Upper lobe of right lung (tissue), 1 donor: ENCODE data around the gene SIRT6. TPM values are rescaled to one million over a fixed set of nuclear protein-coding genes. Genes with fewer than 3 reads are reported as not detected.
"Not testable (repeated sequence)": the region's sequence is repeated elsewhere in the genome, so short reads cannot be mapped to it uniquely, and the experiment has no call there.

ENCODE experiments used
- ATAC-seq: fragments of 200-7000 bp; cut with Tn5 transposase; one replicate; pipeline ENCODE4 v1.9.1; 2020; ENCODE audit warnings: mild to moderate bottlenecking, moderate library complexity
- DNase-seq: peaks from one replicate; pipeline ENCODE4 v3.0.0-alpha.2; 2020
- H3K27ac ChIP-seq: fragments of 200-600 bp; one replicate; pipeline ENCODE4 v1.8.0; 2022
- H3K27me3 ChIP-seq: fragments of 200-600 bp; one replicate; pipeline ENCODE4 v1.8.0; 2022; ENCODE audit warnings: mild to moderate bottlenecking
- H3K36me3 ChIP-seq: fragments of 200-600 bp; one replicate; pipeline ENCODE4 v1.8.0; 2022
- H3K4me1 ChIP-seq: fragments of 200-600 bp; one replicate; pipeline ENCODE4 v1.8.0; 2022
- H3K4me3 ChIP-seq: fragments of 200-600 bp; one replicate; pipeline ENCODE4 v1.8.0; 2022; ENCODE audit warnings: mild to moderate bottlenecking
- H3K9me3 ChIP-seq: fragments of 200-600 bp; one replicate; pipeline ENCODE4 v1.8.0; 2022
- CTCF ChIP-seq: fragments of 200-600 bp; IDR thresholded peaks from one replicate; pipeline ENCODE4 v1.8.0; 2022; ENCODE audit warnings: antibody characterized with exemption
- intact Hi-C: fragments of 100-400 bp; cut with DNase I; formaldehyde crosslinking; loops from one replicate; pipeline ENCODE4 v1.11.0; 2022
- total RNA-seq: library from RNA; stranded (reverse); fragmentation: NEBNext Ultra II Directional; extraction: Animal tissue kit (Norgen Biotek cat#: 25700); gene quantifications from one replicate; pipeline ENCODE4 v1.2.1, GENCODE V29; 2021
- donor health status: DM: no; HTN: yes; CAD: no; lungs with severe emphysema.

SIRT6 gene
- total RNA-seq, 1 donor from 2014 or later = 20.3 TPM

- ATAC-seq = peak; percentile 99
- H3K27ac ChIP-seq = no peak overlapping the region
- H3K4me3 ChIP-seq = no peak overlapping the region
- intact Hi-C loops = no loop called here
- peak; percentile 80 for TF ChIP-seq CTCF
- DNase-seq = peak; percentile 92
- H3K4me1 ChIP-seq = no peaks in the 10 kb centered on the region
- H3K36me3 ChIP-seq = no peaks in the 10 kb centered on the region
- no peaks in the 10 kb centered on the region for H3K27me3 ChIP-seq
- H3K9me3 ChIP-seq = no peaks in the 10 kb centered on the region
Observed at GRCh38 chr19:4139614-4140236, 42.6 kb downstream of the SIRT6 start.

GRCh38 chr19:4138445-4138844 lies 43.9 kb downstream of the SIRT6 start:
- intact Hi-C loops = no loop called here
- ATAC-seq (no peak), DNase-seq (no peak)
- no peak overlapping the region for H3K4me3 ChIP-seq
- H3K4me1 ChIP-seq = no peaks in the 10 kb centered on the region
- H3K27me3 ChIP-seq = no peaks in the 10 kb centered on the region
- no peaks in the 10 kb centered on the region for H3K36me3 ChIP-seq
- no peaks in the 10 kb centered on the region for H3K9me3 ChIP-seq
- no peak overlapping the region for H3K27ac ChIP-seq
- no peak for TF ChIP-seq CTCF

GRCh38 chr19:4136680-4137088 lies 45.7 kb downstream of the SIRT6 start:
- Histone ChIP-seq H3K4me1 (no peaks in the 10 kb centered on the region), H3K27me3 (no peaks in the 10 kb centered on the region), H3K4me3 (no peak overlapping the region), H3K9me3 (no peaks in the 10 kb centered on the region), H3K27ac (no peak overlapping the region), H3K36me3 (no peaks in the 10 kb centered on the region)
- DNase-seq (no peak), ATAC-seq (no peak)
- no peak for TF ChIP-seq CTCF
- intact Hi-C loops = no loop called here

- H3K36me3 ChIP-seq, H3K4me3 ChIP-seq, H3K4me1 ChIP-seq, H3K27ac ChIP-seq, intact Hi-C loops, H3K9me3 ChIP-seq, H3K27me3 ChIP-seq, DNase-seq, ATAC-seq: not testable (repeated sequence)
Observed at GRCh38 chr19:4135386-4135785, 47.0 kb downstream of the SIRT6 start.

- no peak for ATAC-seq
- intact Hi-C loops = no loop called here
- TF ChIP-seq CTCF = no peak
Observed at GRCh38 chr19:4134351-4134750, 48.0 kb downstream of the SIRT6 start.

GRCh38 chr19:4130744-4131438 lies 51.5 kb downstream of the SIRT6 start:
- intact Hi-C loops = no loop called here
- H3K4me3 ChIP-seq = no peak overlapping the region

More at GRCh38 chr19:4134351-4134750, 48.0 kb downstream of the SIRT6 start:
- Histone ChIP-seq H3K4me3 (no peak overlapping the region), H3K9me3 (no peaks in the 10 kb centered on the region), H3K27me3 (no peaks in the 10 kb centered on the region), H3K4me1 (no peaks in the 10 kb centered on the region), H3K36me3 (no peaks in the 10 kb centered on the region), H3K27ac (no peak overlapping the region)
- no peak for DNase-seq

GRCh38 chr19:4129050-4129449 lies 53.3 kb downstream of the SIRT6 start:
- H3K36me3 ChIP-seq, H3K4me1 ChIP-seq, ATAC-seq, H3K9me3 ChIP-seq, DNase-seq, H3K27ac ChIP-seq, H3K4me3 ChIP-seq, intact Hi-C loops, H3K27me3 ChIP-seq: not testable (repeated sequence)

More at GRCh38 chr19:4130744-4131438, 51.5 kb downstream of the SIRT6 start:
- Histone ChIP-seq H3K36me3 (no peaks in the 10 kb centered on the region), H3K27me3 (no peaks in the 10 kb centered on the region), H3K9me3 (no peaks in the 10 kb centered on the region), H3K4me1 (no peaks in the 10 kb centered on the region), H3K27ac (no peak overlapping the region)
- DNase-seq (no peak), ATAC-seq (no peak)
- no peak for TF ChIP-seq CTCF

GRCh38 chr19:4127322-4127721 lies 55.0 kb downstream of the SIRT6 start:
- DNase-seq, H3K4me3 ChIP-seq, H3K27ac ChIP-seq, H3K36me3 ChIP-seq, intact Hi-C loops, H3K27me3 ChIP-seq, ATAC-seq, H3K9me3 ChIP-seq: not testable (repeated sequence)
- peaks cover 13% of the 10 kb centered on the region for H3K4me1 ChIP-seq
